SK-N-MC (cell line): ENCODE results near the gene SPHK1.

Experiments used
- EZH2 ChIP-seq: fragments of 200-600 bp; sonication (generic); IDR thresholded peaks from one replicate; pipeline ENCODE4 v1.6.1; 2017; ENCODE audit warnings: antibody characterized with exemption
- FOXP2 ChIP-seq: optimal IDR thresholded peaks from 2 replicates; pipeline ENCODE3; 2011; ENCODE audit warnings: mild to moderate bottlenecking, moderate library complexity; ENCODE audit not compliant: insufficient read depth; ENCODE audit errors: extremely low read length, control extremely low read depth
- POLR2AphosphoS5 ChIP-seq: IDR thresholded peaks from 2 replicates; pipeline ENCODE4 v1.6.1; 2012; ENCODE audit warnings: mild to moderate bottlenecking, low read depth, low read length, borderline replicate concordance

GRCh38 chr17:76390003-76390421 is 5.6 kb downstream of the SPHK1 start:
- TF ChIP-seq EZH2 (no peak), POLR2AphosphoS5 (no peak), FOXP2 (no peak)
